Esophagus muscularis mucosa (tissue), 4 donors: ENCODE data around the gene SNCB.

Source experiments
- EP300 ChIP-seq: sonication (generic); formaldehyde crosslinking; IDR thresholded peaks from one replicate; pipeline ENCODE4 v1.6.1; 2017; ENCODE audit warnings: antibody characterized with exemption
- POLR2A ChIP-seq: fragments of 450-650 bp; IDR thresholded peaks from one replicate; pipeline ENCODE4 v1.6.1; 2017; ENCODE audit warnings: antibody characterized with exemption, moderate library complexity, mild to moderate bottlenecking, low read depth
- TF ChIP-seq, protein P1 (sequence below), 3 experiments: fragments of 200-600 bp in 2 of 3; fragments of 450-650 bp in 1 of 3; sonication (generic) in 2 of 3; IDR thresholded peaks; one replicate each; pipeline ENCODE4 v1.5.1; 2017 to 2019; ENCODE audit warnings: antibody characterized with exemption in 3 of 3, mild to moderate bottlenecking in 2 of 3, moderate library complexity in 1 of 3

DNA sequence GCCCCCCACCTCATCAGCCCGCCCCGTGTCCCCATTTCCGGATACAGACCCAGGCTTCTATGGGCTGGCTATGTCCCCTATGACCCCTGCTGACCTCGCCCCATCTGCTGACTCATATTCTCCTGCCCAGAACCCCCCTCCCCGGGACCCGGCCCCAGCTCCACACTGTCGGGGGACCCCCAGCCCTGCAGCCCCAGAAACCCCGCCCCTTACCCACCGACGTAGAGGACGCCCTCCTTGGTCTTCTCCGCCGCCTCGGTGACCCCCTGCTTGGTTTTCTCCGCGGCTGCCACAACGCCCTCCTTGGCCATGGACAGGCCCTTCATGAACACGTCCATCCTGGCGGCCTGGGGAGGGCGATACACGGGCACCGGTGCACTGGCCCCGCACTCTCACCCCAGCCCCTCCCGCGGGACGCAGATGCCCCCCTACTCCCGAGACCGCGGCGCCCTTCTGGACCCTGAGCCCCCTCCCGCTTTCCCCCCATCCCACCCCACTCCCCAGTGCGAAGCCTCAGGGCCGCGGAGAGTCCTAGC, 949 bp downstream of the SNCB start:
- TF ChIP-seq EP300 (no peak), POLR2A (no peak)
- TF ChIP-seq, protein P1, sequence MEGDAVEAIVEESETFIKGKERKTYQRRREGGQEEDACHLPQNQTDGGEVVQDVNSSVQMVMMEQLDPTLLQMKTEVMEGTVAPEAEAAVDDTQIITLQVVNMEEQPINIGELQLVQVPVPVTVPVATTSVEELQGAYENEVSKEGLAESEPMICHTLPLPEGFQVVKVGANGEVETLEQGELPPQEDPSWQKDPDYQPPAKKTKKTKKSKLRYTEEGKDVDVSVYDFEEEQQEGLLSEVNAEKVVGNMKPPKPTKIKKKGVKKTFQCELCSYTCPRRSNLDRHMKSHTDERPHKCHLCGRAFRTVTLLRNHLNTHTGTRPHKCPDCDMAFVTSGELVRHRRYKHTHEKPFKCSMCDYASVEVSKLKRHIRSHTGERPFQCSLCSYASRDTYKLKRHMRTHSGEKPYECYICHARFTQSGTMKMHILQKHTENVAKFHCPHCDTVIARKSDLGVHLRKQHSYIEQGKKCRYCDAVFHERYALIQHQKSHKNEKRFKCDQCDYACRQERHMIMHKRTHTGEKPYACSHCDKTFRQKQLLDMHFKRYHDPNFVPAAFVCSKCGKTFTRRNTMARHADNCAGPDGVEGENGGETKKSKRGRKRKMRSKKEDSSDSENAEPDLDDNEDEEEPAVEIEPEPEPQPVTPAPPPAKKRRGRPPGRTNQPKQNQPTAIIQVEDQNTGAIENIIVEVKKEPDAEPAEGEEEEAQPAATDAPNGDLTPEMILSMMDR (IDR thresholded peaks at IDR 0.05): no peak
